SIG-M5 treated with dmso at 0.1 percent for 504 hours (cell line): ENCODE data around the gene RAPGEF3.

Source experiments
- DNase-seq: peaks from one replicate; lab custom pipeline; 2025; ENCODE audit not compliant: unreplicated experiment; lab: John Stamatoyannopoulos, UW

The RAPGEF3 gene

GRCh38 chr12:47705229-47705565, 53.5 kb downstream of the RAPGEF3 start:
- no peak for DNase-seq

GRCh38 chr12:47704719-47705118, 54.0 kb downstream of the RAPGEF3 start:
- no peak for DNase-seq

- no peak for DNase-seq
These were observed 58.4 kb downstream of the RAPGEF3 start for GRCh38 chr12:47700263-47700662.

GRCh38 chr12:47698631-47699030, 60.0 kb downstream of the RAPGEF3 start:
- no peak for DNase-seq

- DNase-seq = peak; percentile 69
These were observed 60.6 kb downstream of the RAPGEF3 start for GRCh38 chr12:47698055-47698454.

GRCh38 chr12:47689215-47689614, 69.5 kb downstream of the RAPGEF3 start:
- DNase-seq = no peak

GRCh38 chr12:47687636-47688035, 71.0 kb downstream of the RAPGEF3 start:
- no peak for DNase-seq

- peak; percentile 60 for DNase-seq
These were observed 71.9 kb downstream of the RAPGEF3 start for GRCh38 chr12:47686645-47687240.
